Esophagus muscularis mucosa (tissue), 4 donors: ENCODE results near the gene CARMIL1. TPM values are rescaled to one million over a fixed set of nuclear protein-coding genes. Genes with fewer than 3 reads are reported as not detected.

Experiments
- DNase-seq: peaks from one replicate; pipeline ENCODE4 v3.0.0-alpha.2; 2017; ENCODE audit errors: extremely low spot score
- H3K27ac ChIP-seq, 4 donors: fragments of 200-600 bp; sonication (generic); replicated peaks in 1 of 4; 1 replicate in 3 of 4; 2 replicates in 1 of 4; pipeline ENCODE4 v1.5.1; 2016 to 2019; ENCODE audit warnings: mild to moderate bottlenecking in 1 of 4
- H3K27me3 ChIP-seq, 4 donors: fragments of 200-600 bp; sonication (generic); one replicate each; pipeline versions ENCODE4 v1.5.1 to v1.6.0; 2016 to 2019
- H3K36me3 ChIP-seq, 4 donors: fragments of 200-600 bp; sonication (generic); one replicate each; pipeline ENCODE4 v1.5.1; 2016 to 2019
- H3K4me1 ChIP-seq, 4 donors: fragments of 200-600 bp; sonication (generic); one replicate each; pipeline ENCODE4 v1.5.1; 2016 to 2019
- H3K4me3 ChIP-seq, 4 donors: fragments of 200-600 bp; sonication (generic); 1 replicate in 2 of 4; 2 replicates in 2 of 4; pipeline ENCODE4 v1.5.1; 2016 to 2019; ENCODE audit warnings: mild to moderate bottlenecking in 4 of 4, moderate library complexity in 1 of 4
- H3K9me3 ChIP-seq, 4 donors: fragments of 200-600 bp; sonication (generic); 1 replicate in 3 of 4; 2 replicates in 1 of 4; pipeline ENCODE4 v1.5.1; 2016 to 2019
- CTCF ChIP-seq, 3 experiments: fragments of 200-600 bp in 2 of 3; fragments of 450-650 bp in 1 of 3; sonication (generic) in 2 of 3; IDR thresholded peaks; one replicate each; pipeline ENCODE4 v1.5.1; 2017 to 2019; ENCODE audit warnings: antibody characterized with exemption in 3 of 3, mild to moderate bottlenecking in 2 of 3, moderate library complexity in 1 of 3
- EP300 ChIP-seq: sonication (generic); formaldehyde crosslinking; IDR thresholded peaks from one replicate; pipeline ENCODE4 v1.6.1; 2017; ENCODE audit warnings: antibody characterized with exemption
- POLR2A ChIP-seq: fragments of 450-650 bp; IDR thresholded peaks from one replicate; pipeline ENCODE4 v1.6.1; 2017; ENCODE audit warnings: antibody characterized with exemption, moderate library complexity, mild to moderate bottlenecking, low read depth
- POLR2AphosphoS5 ChIP-seq, 2 donors: sonication (generic); formaldehyde crosslinking; IDR thresholded peaks; one replicate each; pipeline ENCODE4 v1.6.1; 2017; ENCODE audit warnings: antibody characterized with exemption in 2 of 2
- WGBS: methylation state at CpG from one replicate; pipeline ENCODE4 v1.1.5; 2018; 5-methylcytosine and 5-hydroxymethylcytosine counted together
- intact Hi-C: fragments of 100-400 bp; cut with DNase I; formaldehyde crosslinking; loops from one replicate; pipeline ENCODE4 v1.15.1; 2023
- total RNA-seq, 4 donors: library from RNA; depleted of rRNA; stranded (reverse); fragments of >200 nt; gene quantifications; one replicate each; pipeline versions ENCODE4 v1.1.0 to v1.2.1, GENCODE V29; 2016

The CARMIL1 gene
- total RNA-seq, 4 donors from 2014 or later = 10.0 to 12.1 (median 11.1) TPM

- Histone ChIP-seq H3K4me3 (no peak overlapping the region), H3K27ac (no peak overlapping the region), H3K36me3 (no peaks in the 10 kb centered on the region), H3K9me3 (no peaks in the 10 kb centered on the region), H3K4me1 (peaks cover 0 to 5% (median 0%) of the 10 kb centered on the region in 4 donors), H3K27me3 (no peaks in the 10 kb centered on the region)
- intact Hi-C loops = no loop called here
- TF ChIP-seq POLR2AphosphoS5 (IDR thresholded peaks at IDR 0.05) = no peak
- TF ChIP-seq EP300 = no peak
- TF ChIP-seq CTCF (IDR thresholded peaks at IDR 0.05) = no peak
- no peak for TF ChIP-seq POLR2A
- no peak for DNase-seq
These were observed 71.4 kb downstream of the CARMIL1 start for GRCh38 chr6:25350573-25350972.

- 70% methylated on average over 6 of the region's 6 CpGs for WGBS
- H3K27me3 ChIP-seq = no peaks in the 10 kb centered on the region
- H3K9me3 ChIP-seq = no peaks in the 10 kb centered on the region
- H3K36me3 ChIP-seq = no peaks in the 10 kb centered on the region
- no peak for TF ChIP-seq POLR2AphosphoS5 (IDR thresholded peaks at IDR 0.05)
- no peak for TF ChIP-seq EP300
- TF ChIP-seq POLR2A = no peak
- no peak for TF ChIP-seq CTCF (IDR thresholded peaks at IDR 0.05)
- intact Hi-C loops = no loop called here
- DNase-seq = peak; percentile 34
- H3K4me3 ChIP-seq = no peak overlapping the region
- peaks cover 0 to 5% (median 0%) of the 10 kb centered on the region in 4 donors for H3K4me1 ChIP-seq
- H3K27ac ChIP-seq = no peak overlapping the region
These were observed 72.3 kb downstream of the CARMIL1 start for GRCh38 chr6:25351485-25351884.

- Histone ChIP-seq H3K27me3 (no peaks in the 10 kb centered on the region), H3K4me1 (peaks cover 0 to 5% (median 0%) of the 10 kb centered on the region in 4 donors), H3K27ac (no peak overlapping the region), H3K36me3 (no peaks in the 10 kb centered on the region), H3K9me3 (no peaks in the 10 kb centered on the region), H3K4me3 (no peak overlapping the region)
- intact Hi-C loops = no loop called here
- WGBS = 73% methylated on average over 2 of the region's 2 CpGs
- peak; percentile 50 for DNase-seq
- TF ChIP-seq CTCF (IDR thresholded peaks at IDR 0.05) (no peak), POLR2AphosphoS5 (IDR thresholded peaks at IDR 0.05) (no peak), EP300 (no peak), POLR2A (no peak)
These were observed 73.1 kb downstream of the CARMIL1 start for GRCh38 chr6:25352285-25352684.

- Histone ChIP-seq H3K4me3 (no peak overlapping the region), H3K27ac (peak overlapping the region in 1 of 4 donors; percentile 25), H3K27me3 (no peaks in the 10 kb centered on the region), H3K4me1 (peaks cover 4 to 6% (median 5%) of the 10 kb centered on the region in 4 donors), H3K36me3 (no peaks in the 10 kb centered on the region), H3K9me3 (no peaks in the 10 kb centered on the region)
- intact Hi-C loops = no loop called here
- 71% methylated on average over 5 of the region's 5 CpGs for WGBS
- DNase-seq = peak; percentile 62
- no peak for TF ChIP-seq EP300
- TF ChIP-seq POLR2AphosphoS5 (IDR thresholded peaks at IDR 0.05) = no peak
- no peak for TF ChIP-seq CTCF (IDR thresholded peaks at IDR 0.05)
- no peak for TF ChIP-seq POLR2A
These were observed 75.1 kb downstream of the CARMIL1 start for GRCh38 chr6:25354078-25354932.
